Effector memory CD8-positive, alpha-beta T cell (primary cell): ENCODE data around the gene RPL27.
"Not testable (repeated sequence)": the region's sequence is repeated elsewhere in the genome, so short reads cannot be mapped to it uniquely, and the experiment has no call there.

ENCODE experiments used
- ATAC-seq: fragments of 150-1000 bp; cut with Tn5 transposase; replicated peaks from 2 replicates; pipeline ENCODE4 v1.10.0; 2021; ENCODE audit warnings: mild to moderate bottlenecking, moderate library complexity
- DNase-seq, 3 experiments: peaks; one replicate each; pipeline ENCODE4 v3.0.0; 2021
- H3K27ac Mint-ChIP-seq, 2 donors: one replicate each; pipeline ENCODE4 v1.8.0; 2022; ENCODE audit warnings: mild to moderate bottlenecking in 2 of 2, mixed read lengths in 2 of 2, moderate library complexity in 2 of 2
- H3K27me3 Mint-ChIP-seq, 2 donors: one replicate each; pipeline ENCODE4 v1.8.0; 2022; ENCODE audit warnings: mixed read lengths in 2 of 2
- H3K36me3 Mint-ChIP-seq: one replicate; pipeline ENCODE4 v1.8.0; 2022; ENCODE audit warnings: mild to moderate bottlenecking, moderate library complexity, mixed read lengths; ENCODE audit not compliant: insufficient read depth
- H3K4me1 Mint-ChIP-seq, 2 donors: one replicate each; pipeline ENCODE4 v1.8.0; 2022; ENCODE audit warnings: low read depth in 2 of 2, mixed read lengths in 2 of 2
- H3K4me3 Mint-ChIP-seq, 2 donors: one replicate each; pipeline ENCODE4 v1.8.0; 2022; ENCODE audit warnings: mild to moderate bottlenecking in 2 of 2, mixed read lengths in 2 of 2, moderate library complexity in 2 of 2
- H3K9me3 Mint-ChIP-seq, 2 donors: one replicate each; pipeline ENCODE4 v1.8.0; 2022; ENCODE audit warnings: mixed read lengths in 2 of 2

Gene RPL27

GRCh38 chr17:42980766-42981397, 17.3 kb upstream of the RPL27 start:
- no peaks in the 10 kb centered on the region for H3K27me3 Mint-ChIP-seq
- peak; percentile 27 to 52 (median 37) for DNase-seq
- peaks cover 22 to 28% of the 10 kb centered on the region in 2 donors for H3K4me1 Mint-ChIP-seq
- ATAC-seq, result peak; percentile 73
- peak overlapping the region; percentile 95 to 97 for H3K27ac Mint-ChIP-seq
- H3K36me3 Mint-ChIP-seq, result peaks cover 38% of the 10 kb centered on the region
- H3K9me3 Mint-ChIP-seq, result no peaks in the 10 kb centered on the region
- peak overlapping the region; percentile 93 to 95 for H3K4me3 Mint-ChIP-seq

DNA sequence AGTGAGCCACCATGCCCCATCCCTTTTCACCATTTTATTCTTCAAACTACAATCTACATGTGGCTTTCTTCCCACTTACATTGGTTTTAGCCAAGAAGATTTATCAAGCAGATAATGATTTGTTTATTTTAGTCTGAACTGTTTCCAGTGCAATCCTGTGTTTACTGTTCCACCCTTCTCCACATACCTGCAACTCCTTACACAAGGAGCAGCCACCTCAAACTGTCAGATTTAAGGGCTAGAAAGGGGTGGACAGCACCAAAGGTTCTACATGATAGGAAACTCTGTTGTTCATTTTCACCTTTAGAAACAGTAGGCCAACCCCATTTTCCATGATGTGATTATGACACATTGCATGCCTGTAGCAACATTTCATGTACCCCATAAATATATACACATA, 16.0 kb upstream of the RPL27 start:
- peaks cover 52% of the 10 kb centered on the region for H3K36me3 Mint-ChIP-seq
- no peaks in the 10 kb centered on the region for H3K27me3 Mint-ChIP-seq
- no peak for ATAC-seq
- no peaks in the 10 kb centered on the region for H3K9me3 Mint-ChIP-seq
- DNase-seq, result no peak
- H3K4me3 Mint-ChIP-seq, result peak overlapping the region; percentile 93 to 95
- H3K27ac Mint-ChIP-seq, result peak overlapping the region; percentile 28 to 97
- H3K4me1 Mint-ChIP-seq, result peaks cover 22 to 28% of the 10 kb centered on the region in 2 donors

- no peaks in the 10 kb centered on the region for H3K27me3 Mint-ChIP-seq
- peak overlapping the region in 1 of 2 donors; percentile 62 for H3K27ac Mint-ChIP-seq
- peaks cover 72% of the 10 kb centered on the region for H3K36me3 Mint-ChIP-seq
Observed at GRCh38 chr17:42985225-42985624, 13.0 kb upstream of the RPL27 start.

DNA sequence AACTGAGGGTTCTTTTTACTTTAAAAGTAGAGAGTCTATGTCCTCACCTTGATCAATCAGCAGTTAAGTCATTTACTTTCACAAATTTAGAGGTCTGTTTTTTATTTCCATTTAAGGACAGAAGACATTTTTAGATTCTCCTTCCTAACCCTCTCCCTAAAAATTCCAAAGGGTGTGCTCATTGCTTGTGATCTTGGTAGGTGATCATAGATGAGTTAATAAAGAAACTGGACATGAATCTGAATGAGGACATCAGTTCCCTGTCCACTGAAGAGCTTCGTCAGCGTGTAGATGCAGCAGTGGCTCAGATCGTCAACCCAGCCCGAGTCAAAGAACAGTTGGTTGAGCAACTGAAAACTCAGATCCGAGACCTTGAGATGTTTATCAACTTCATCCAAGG, 9.1 kb upstream of the RPL27 start:
- Mint-ChIP-seq H3K36me3 (peaks cover 72% of the 10 kb centered on the region), H3K27ac (peak overlapping the region in 1 of 2 donors; percentile 35), H3K4me3 (no peak overlapping the region), H3K9me3 (no peaks in the 10 kb centered on the region), H3K27me3 (no peaks in the 10 kb centered on the region), H3K4me1 (no peaks in the 10 kb centered on the region)
- ATAC-seq, result no peak
- DNase-seq, result no peak

More at GRCh38 chr17:42985225-42985624, 13.0 kb upstream of the RPL27 start:
- ATAC-seq, result no peak
- no peaks in the 10 kb centered on the region for H3K9me3 Mint-ChIP-seq
- no peak for DNase-seq
- peaks cover 14 to 18% of the 10 kb centered on the region in 2 donors for H3K4me1 Mint-ChIP-seq
- H3K4me3 Mint-ChIP-seq, result no peak overlapping the region

- H3K27me3 Mint-ChIP-seq, result no peaks in the 10 kb centered on the region
- no peaks in the 10 kb centered on the region for H3K4me1 Mint-ChIP-seq
- H3K36me3 Mint-ChIP-seq, result peaks cover 67% of the 10 kb centered on the region
- ATAC-seq (no peak), DNase-seq (no peak)
- H3K27ac Mint-ChIP-seq, result peak overlapping the region in 1 of 2 donors; percentile 23
- H3K4me3 Mint-ChIP-seq, result no peak overlapping the region
- H3K9me3 Mint-ChIP-seq, result no peaks in the 10 kb centered on the region
Observed at GRCh38 chr17:42989726-42990652, 8.2 kb upstream of the RPL27 start.

DNA sequence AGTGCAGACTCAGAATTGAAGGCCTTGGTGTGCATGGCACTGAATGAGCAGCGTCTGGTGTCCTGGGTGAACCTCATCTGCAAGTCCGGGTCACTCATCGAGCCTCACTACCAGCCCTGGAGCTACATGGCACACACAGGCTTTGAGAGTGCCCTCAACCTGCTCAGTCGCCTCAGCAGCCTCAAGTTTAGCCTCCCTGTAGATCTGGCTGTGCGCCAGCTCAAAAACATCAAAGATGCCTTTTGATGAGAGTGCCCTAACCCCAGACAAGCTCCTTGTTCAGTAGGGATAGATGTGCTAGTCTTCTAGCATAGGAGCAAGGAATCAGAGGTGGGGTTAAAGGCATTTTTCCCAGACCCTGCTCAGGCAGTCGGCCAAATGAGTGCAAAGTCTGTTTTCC, 6.7 kb upstream of the RPL27 start:
- Mint-ChIP-seq H3K4me3 (no peak overlapping the region), H3K27me3 (no peaks in the 10 kb centered on the region), H3K4me1 (no peaks in the 10 kb centered on the region), H3K27ac (no peak overlapping the region), H3K36me3 (peaks cover 57% of the 10 kb centered on the region), H3K9me3 (no peaks in the 10 kb centered on the region)
- no peak for DNase-seq
- no peak for ATAC-seq

DNA sequence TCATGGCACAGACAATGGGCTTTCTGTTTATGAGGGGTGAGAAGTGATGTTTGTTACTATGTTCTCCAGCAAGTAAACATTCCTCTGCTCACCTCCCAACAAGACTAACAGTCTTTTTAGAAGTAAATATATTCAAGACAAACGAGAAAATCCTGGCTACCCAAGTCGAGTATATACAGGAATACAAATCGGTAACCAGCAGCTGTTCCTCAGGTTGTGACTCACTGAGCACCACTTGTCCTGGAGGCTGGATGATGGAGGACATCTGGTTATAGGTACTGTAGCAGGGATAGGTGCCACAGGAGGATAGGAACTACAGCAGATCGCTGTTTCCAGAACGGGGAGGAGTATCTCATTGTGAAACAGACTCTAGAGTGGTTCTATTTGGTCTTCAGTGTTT, 5.3 kb upstream of the RPL27 start:
- Mint-ChIP-seq H3K4me1 (peaks cover 2 to 3% of the 10 kb centered on the region in 2 donors), H3K9me3 (no peaks in the 10 kb centered on the region), H3K27me3 (no peaks in the 10 kb centered on the region), H3K36me3 (peaks cover 45% of the 10 kb centered on the region), H3K4me3 (no peak overlapping the region), H3K27ac (no peak overlapping the region)
- ATAC-seq, result no peak
- no peak for DNase-seq

DNA sequence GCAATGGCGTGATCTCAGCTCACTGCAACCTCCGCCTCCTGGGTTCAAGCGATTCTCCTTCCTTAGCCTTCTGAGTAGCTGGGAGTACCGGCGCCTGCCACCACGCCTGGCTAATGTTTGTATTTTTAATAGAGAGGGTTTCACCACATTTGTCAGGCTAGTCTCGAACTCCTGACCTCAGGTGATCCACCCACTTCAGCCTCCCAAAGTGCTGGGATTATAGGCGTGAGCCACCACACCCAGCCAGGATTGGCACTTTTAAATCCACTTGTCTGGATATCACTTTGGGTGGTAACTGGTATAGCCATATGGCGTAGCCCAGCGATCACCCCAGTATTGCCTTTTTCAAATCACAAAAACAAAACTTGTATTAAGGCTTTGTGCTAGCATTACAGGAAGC, 4.3 kb upstream of the RPL27 start:
- H3K9me3 Mint-ChIP-seq, DNase-seq, H3K4me3 Mint-ChIP-seq, H3K4me1 Mint-ChIP-seq, H3K27me3 Mint-ChIP-seq, ATAC-seq: not testable (repeated sequence)
- peaks cover 44% of the 10 kb centered on the region for H3K36me3 Mint-ChIP-seq
- H3K27ac Mint-ChIP-seq, result peak overlapping the region in 1 of 2 donors; percentile 45

DNA sequence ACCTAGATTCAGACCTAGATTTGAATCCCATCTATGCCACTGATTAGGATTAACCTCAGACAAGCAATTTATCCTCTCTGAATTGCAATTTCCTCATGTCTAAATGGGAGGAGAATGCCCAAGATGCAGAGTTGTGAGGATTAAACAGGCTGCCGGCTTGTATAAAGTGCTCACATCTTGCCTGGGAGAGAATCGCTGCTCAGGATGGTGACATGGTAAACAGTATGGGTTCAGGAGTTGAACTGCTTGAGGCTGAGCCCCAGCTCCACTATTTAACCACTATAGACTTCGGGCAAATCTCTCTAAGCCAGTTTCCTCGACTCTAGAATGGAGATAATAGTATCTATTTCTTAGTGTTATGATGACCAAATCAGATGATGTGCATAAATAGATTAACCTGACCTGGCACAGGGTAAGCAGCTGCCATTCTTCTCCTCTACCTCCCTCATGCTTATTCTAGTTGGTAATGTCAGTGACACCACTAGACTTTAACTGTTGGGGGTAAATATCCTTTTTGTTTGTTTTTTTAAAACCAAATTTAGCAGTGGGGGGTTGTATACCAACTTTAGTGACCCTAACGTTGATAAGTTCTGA, 732 bp upstream of the RPL27 start:
- Mint-ChIP-seq H3K4me1 (peaks cover 20 to 23% of the 10 kb centered on the region in 2 donors), H3K4me3 (peak overlapping the region; percentile 92 to 93), H3K27me3 (no peaks in the 10 kb centered on the region), H3K36me3 (peaks cover 44% of the 10 kb centered on the region), H3K9me3 (no peaks in the 10 kb centered on the region), H3K27ac (peak overlapping the region; percentile 99)
- DNase-seq (no peak), ATAC-seq (no peak)

DNA sequence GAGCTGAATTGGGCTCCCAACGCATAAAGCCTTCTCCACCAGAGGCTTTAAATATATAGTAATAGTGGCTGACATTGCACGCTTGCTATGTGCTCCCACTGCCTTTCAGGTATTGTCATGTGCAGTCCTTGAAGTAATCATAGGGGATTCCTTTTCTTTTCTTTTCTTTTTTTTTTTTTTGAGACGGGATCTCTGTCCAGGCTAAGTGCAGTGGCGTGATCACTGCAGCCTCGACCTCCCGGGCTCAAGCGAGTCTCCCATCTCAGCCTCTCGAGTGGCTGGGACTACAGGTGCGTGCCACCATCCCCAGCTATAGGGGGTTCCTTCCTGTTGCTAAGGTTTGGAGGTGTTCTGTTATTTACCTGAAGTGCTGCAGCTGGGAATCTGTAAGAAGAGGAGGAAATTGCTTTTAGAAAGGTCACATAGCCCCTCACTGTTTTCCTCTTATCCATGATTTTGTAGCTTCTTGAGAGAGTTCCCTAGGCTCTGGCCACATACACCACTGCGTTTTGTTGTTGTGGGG, 845 bp downstream of the RPL27 start:
- Mint-ChIP-seq H3K4me1 (peaks cover 20 to 23% of the 10 kb centered on the region in 2 donors), H3K4me3 (peak overlapping the region; percentile 92 to 93), H3K27me3 (no peaks in the 10 kb centered on the region), H3K27ac (peak overlapping the region; percentile 99), H3K36me3 (peaks cover 60% of the 10 kb centered on the region), H3K9me3 (no peaks in the 10 kb centered on the region)
- no peak for DNase-seq
- ATAC-seq, result no peak

DNA sequence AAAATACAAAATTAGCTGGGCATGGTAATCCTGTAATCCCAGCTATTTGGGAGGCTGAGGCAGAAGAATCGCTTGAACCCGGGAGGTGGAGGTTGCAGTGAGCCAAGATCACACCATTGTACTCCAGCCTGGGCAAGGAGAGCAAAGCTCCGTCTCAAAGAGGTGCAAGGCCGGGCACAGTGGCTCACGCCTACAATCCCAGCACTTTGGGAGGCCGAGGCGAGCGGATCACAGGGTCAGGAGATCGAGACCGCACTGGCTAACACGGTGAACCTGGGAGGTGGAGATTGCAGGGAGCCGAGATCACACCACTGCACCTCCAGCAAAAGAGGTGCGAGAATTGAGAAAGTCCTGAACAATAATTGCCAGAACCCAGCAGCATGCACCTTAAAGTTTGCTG, 2.7 kb downstream of the RPL27 start:
- not testable (repeated sequence) for DNase-seq, H3K4me3 Mint-ChIP-seq, H3K9me3 Mint-ChIP-seq, H3K27me3 Mint-ChIP-seq, ATAC-seq
- H3K27ac Mint-ChIP-seq, result peak overlapping the region; percentile 41 to 80
- peaks cover 67% of the 10 kb centered on the region for H3K36me3 Mint-ChIP-seq
- H3K4me1 Mint-ChIP-seq, result peaks cover 20 to 23% of the 10 kb centered on the region in 2 donors

DNA sequence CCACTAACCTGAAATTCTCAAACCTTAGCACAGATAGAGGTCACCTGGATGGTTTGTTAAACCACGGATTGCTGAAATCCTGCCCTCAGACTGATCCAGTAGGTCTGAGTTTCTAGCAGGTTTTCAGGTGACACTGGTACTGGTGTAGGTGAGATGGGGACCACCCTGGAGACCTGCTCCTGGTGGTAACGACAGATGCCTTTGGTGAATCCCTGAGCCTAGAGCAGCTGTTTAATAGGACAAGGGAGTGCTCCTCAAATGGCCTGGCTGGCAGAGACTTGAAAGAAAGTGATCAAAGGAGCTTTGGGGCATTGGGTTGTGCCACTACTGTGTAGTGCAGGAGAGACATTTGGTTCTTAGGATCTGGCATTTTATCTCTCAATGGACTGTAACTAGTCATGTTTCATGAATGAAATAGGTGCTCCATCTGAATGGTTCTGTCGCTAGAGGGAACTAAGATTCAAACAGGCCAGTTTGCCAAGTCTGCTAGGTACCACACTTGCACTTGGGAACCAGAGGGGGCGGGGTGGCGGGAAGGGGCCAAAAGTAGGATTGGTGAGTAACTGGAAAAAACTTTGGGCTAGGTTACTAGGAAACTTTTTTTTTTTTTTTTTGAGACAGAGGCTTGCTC, 5.4 kb downstream of the RPL27 start:
- no peak overlapping the region for H3K4me3 Mint-ChIP-seq
- no peaks in the 10 kb centered on the region for H3K27me3 Mint-ChIP-seq
- H3K36me3 Mint-ChIP-seq, result peaks cover 60% of the 10 kb centered on the region
- peak overlapping the region in 1 of 2 donors; percentile 44 for H3K27ac Mint-ChIP-seq
- no peak for DNase-seq
- ATAC-seq, result no peak
- H3K4me1 Mint-ChIP-seq, result peaks cover 19 to 21% of the 10 kb centered on the region in 2 donors
- no peaks in the 10 kb centered on the region for H3K9me3 Mint-ChIP-seq
